RKO (cell line): ENCODE results near the gene NMB.

ENCODE experiments used
- DNase-seq: peaks from one replicate; pipeline ENCODE4 v3.0.0-alpha.2; 2016; ENCODE audit warnings: low spot score

Gene NMB

DNA sequence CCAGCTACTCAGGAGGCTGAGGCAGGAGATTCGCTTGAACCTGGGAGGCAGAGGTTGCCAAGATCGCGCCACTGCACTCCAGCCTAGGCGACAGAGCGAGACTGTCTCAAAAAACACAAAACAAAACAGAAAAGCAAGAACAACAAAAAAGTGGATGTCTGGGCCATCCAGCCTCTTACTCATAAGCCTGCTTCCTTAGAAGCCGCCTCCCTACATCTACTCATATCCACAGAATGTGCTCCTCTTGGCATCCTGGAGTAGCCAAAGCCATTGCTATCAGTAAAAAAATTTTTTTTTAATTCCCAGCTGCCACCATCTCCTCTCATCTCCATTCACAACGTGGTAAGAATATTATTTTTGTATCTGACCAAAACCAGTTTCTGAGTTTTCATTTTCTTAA, 46.4 kb downstream of the NMB start:
- no peak for DNase-seq

DNA sequence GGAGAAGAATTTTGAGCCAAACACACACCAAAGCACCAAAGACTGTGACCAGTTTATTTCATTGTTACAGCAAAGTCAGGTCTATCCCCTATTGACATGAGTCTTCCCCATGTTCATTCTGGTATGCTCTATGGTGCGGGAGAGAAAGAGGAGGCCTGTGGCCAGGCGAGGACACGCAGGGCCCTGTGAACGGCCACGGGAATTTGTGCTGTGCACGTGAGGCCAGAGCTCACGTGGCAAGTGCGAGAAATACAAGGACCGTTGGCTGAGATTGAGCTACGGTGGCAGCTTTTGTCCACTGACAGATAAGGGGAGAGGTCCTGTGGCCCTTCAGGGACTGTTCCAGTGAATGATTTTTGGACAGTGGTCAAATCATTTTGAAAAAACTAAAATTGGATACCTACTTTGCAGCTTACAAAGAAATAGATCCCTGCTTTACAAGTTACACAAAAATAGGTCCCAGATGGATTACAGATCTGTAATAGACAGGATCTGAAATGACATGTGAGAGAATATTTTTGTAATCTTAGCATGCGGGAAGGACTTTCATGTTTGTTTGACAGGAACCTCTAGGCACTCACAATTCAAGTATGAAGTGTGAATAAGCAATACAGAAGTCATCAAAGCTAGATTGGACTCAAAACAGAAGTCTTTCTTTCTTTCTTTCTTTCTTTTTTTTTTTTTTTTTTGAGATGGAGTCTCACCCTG, 48.0 kb downstream of the NMB start:
- DNase-seq, result no peak

DNA sequence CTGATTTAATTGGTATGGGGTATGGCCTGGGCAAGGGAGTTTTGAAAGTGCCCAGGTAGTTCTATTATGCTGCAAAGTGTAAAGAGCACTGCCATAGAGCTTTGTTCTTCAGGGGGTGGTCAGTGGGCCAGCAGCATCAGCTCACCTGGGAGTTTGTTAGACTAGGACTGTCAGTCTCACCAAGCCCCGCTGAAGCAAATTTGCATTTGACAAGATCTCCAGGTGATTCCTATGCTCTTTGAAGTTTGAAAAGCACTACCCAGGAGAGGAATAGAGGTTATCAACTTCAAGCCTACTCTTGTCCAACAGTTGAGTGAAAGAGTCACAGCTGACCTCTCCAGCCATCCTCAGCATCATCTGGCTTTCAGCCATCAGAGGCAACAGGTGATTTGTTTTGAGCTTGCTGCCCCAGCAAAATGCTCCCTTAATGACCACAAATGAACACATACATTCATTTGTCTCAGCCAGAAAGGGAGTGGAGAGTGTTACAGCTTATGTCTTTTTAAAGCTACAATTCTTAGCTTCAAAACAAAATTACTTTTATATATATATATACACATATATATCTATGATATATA, 49.2 kb downstream of the NMB start:
- no peak for DNase-seq

- DNase-seq, result no peak
These were observed 51.3 kb downstream of the NMB start for GRCh38 chr15:84606653-84607120.

DNA sequence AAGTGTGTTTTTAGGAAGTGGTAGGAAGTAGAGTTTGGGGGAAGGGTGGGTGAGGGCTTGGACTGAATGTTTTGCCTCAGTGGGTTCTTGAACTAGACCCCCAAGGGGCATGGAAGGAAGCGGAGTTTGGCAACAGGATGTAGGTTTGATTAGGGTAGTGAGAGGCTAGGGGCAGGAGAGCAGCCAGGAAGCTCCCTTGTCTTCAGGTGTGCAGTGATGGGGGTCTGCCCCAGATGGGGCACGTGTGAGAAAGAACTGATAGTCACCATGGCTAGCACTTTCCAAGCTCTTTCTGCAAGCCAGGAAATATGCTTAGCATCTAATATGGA, 52.5 kb downstream of the NMB start:
- no peak for DNase-seq
